GM12873 (cell line): Measurements from ENCODE around the gene RNPEP.

Experiments
- CTCF ChIP-seq: IDR thresholded peaks from 2 replicates; pipeline ENCODE4 v1.5.1; 2012; ENCODE audit warnings: low read depth, mild to moderate bottlenecking, moderate library complexity, low read length, control low read depth; ENCODE audit not compliant: insufficient read depth; ENCODE audit errors: missing control alignments

RNPEP gene, protein sequence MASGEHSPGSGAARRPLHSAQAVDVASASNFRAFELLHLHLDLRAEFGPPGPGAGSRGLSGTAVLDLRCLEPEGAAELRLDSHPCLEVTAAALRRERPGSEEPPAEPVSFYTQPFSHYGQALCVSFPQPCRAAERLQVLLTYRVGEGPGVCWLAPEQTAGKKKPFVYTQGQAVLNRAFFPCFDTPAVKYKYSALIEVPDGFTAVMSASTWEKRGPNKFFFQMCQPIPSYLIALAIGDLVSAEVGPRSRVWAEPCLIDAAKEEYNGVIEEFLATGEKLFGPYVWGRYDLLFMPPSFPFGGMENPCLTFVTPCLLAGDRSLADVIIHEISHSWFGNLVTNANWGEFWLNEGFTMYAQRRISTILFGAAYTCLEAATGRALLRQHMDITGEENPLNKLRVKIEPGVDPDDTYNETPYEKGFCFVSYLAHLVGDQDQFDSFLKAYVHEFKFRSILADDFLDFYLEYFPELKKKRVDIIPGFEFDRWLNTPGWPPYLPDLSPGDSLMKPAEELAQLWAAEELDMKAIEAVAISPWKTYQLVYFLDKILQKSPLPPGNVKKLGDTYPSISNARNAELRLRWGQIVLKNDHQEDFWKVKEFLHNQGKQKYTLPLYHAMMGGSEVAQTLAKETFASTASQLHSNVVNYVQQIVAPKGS

DNA sequence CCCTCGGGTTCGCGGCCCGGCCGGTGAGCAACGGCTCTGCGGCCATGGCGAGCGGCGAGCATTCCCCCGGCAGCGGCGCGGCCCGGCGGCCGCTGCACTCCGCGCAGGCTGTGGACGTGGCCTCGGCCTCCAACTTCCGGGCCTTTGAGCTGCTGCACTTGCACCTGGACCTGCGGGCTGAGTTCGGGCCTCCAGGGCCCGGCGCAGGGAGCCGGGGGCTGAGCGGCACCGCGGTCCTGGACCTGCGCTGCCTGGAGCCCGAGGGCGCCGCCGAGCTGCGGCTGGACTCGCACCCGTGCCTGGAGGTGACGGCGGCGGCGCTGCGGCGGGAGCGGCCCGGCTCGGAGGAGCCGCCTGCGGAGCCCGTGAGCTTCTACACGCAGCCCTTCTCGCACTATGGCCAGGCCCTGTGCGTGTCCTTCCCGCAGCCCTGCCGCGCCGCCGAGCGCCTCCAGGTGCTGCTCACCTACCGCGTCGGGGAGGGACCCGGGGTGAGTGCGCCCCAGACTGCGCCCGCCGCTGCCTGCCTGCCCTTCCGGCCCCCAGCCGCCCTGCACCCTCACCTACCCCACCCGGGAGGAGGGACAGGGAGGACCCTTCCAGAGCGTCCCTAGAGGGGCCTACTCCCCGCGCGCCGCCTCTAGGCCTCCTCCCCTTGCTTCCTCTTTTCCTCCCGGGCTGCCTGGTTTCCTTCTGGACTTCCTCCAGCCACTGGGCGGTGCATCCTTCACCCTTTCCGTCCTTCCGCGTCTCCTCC lies at the start of gene RNPEP:
Gene RNPEP, plus strand, starts transcription at position 26 of the 757 bp plus-strand sequence. Its CDS starts 19 bp downstream, at position 45.
- peak; percentile 10 for TF ChIP-seq CTCF

GRCh38 chr1:201933840-201934430 lies 48.5 kb upstream of the RNPEP start:
- TF ChIP-seq CTCF, result no peak

GRCh38 chr1:201937624-201938213 lies 44.7 kb upstream of the RNPEP start:
- no peak for TF ChIP-seq CTCF

- TF ChIP-seq CTCF, result no peak
Measured at GRCh38 chr1:201938440-201939035, 43.9 kb upstream of the RNPEP start.

- no peak for TF ChIP-seq CTCF
Measured at GRCh38 chr1:201939148-201939547, 43.3 kb upstream of the RNPEP start.

DNA sequence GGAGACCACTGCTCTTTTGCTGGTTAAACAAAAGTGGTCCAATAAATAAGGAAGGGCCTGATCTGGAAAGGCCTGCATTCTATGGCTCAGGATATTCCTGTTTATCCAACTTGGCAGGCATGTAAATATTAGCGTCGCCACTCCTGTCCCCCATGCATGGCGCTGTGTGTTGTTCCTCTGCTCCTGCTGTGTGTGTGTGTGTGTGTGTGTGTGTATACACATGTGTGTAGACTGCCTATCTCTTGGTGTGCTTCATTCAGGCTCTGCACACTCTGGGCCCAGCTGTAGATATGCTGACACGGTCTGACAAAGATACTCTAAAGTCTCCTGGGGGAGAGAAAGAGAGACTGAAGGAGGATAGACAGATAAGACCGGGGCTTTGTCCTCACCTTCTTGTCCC lies 42.9 kb upstream of the RNPEP start:
- no peak for TF ChIP-seq CTCF
